MM.1S (cell line): ENCODE measurements around the gene CENPU.
A peak's percentile ranks its signal among the peaks of the same experiment; 100 is the strongest.

Experiments used
- DNase-seq: peaks from one replicate; pipeline ENCODE4 v3.0.0-alpha.2; 2015
- H2AFZ ChIP-seq: fragments of 300-600 bp; sonication (generic); 2 replicates; pipeline ENCODE4 v1.6.0; 2016; ENCODE audit warnings: antibody characterized with exemption, low read length
- H3F3A ChIP-seq: fragments of 300-600 bp; sonication (generic); 2 replicates; pipeline ENCODE4 v1.6.1; 2016; ENCODE audit warnings: mild to moderate bottlenecking, antibody characterized with exemption, low read length, moderate library complexity, mixed read lengths; ENCODE audit not compliant: insufficient read depth
- H3K27ac ChIP-seq: fragments of 300-600 bp; sonication (generic); 2 replicates; pipeline ENCODE4 v1.5.1; 2016; ENCODE audit warnings: mild to moderate bottlenecking, low read length
- H3K27me3 ChIP-seq: fragments of 300-600 bp; sonication (generic); replicated peaks from 2 replicates; pipeline ENCODE4 v1.6.0; 2016; ENCODE audit warnings: low read length; ENCODE audit not compliant: insufficient read depth
- H3K36me3 ChIP-seq: fragments of 300-600 bp; sonication (generic); replicated peaks from 2 replicates; pipeline ENCODE4 v1.6.1; 2016; ENCODE audit warnings: mild to moderate bottlenecking, low read length, mixed read lengths; ENCODE audit not compliant: insufficient read depth
- H3K4me1 ChIP-seq: fragments of 300-600 bp; sonication (generic); 2 replicates; pipeline ENCODE4 v1.6.1; 2016; ENCODE audit warnings: low read length, mixed read lengths
- H3K4me2 ChIP-seq: fragments of 300-600 bp; sonication (generic); 2 replicates; pipeline ENCODE4 v1.6.0; 2016; ENCODE audit warnings: low read depth, low read length
- H3K4me3 ChIP-seq: fragments of 300-600 bp; sonication (generic); 2 replicates; pipeline ENCODE4 v1.5.1; 2016; ENCODE audit warnings: low read length, mixed read lengths
- H3K79me2 ChIP-seq: fragments of 300-600 bp; sonication (generic); 2 replicates; pipeline ENCODE4 v1.6.1; 2016; ENCODE audit warnings: mixed run types, low read length, mixed read lengths
- H3K9ac ChIP-seq: fragments of 300-600 bp; sonication (generic); 2 replicates; pipeline ENCODE4 v1.6.1; 2016; ENCODE audit warnings: low read length, mixed read lengths
- H3K9me2 ChIP-seq: fragments of 300-600 bp; sonication (generic); replicated peaks from 2 replicates; pipeline ENCODE4 v1.6.1; 2016; ENCODE audit warnings: mild to moderate bottlenecking, low read length, mixed read lengths; ENCODE audit not compliant: insufficient read depth
- H3K9me3 ChIP-seq: fragments of 300-600 bp; sonication (generic); replicated peaks from 2 replicates; pipeline ENCODE4 v1.6.1; 2016; ENCODE audit warnings: mild to moderate bottlenecking, low read length, mixed read lengths; ENCODE audit not compliant: insufficient read depth
- H4K20me1 ChIP-seq: fragments of 300-600 bp; sonication (generic); 2 replicates; pipeline ENCODE4 v1.6.1; 2016; ENCODE audit warnings: mild to moderate bottlenecking, low read length, moderate library complexity, mixed read lengths; ENCODE audit not compliant: insufficient read depth
- EZH2 ChIP-seq: fragments of 300-600 bp; sonication (generic); optimal IDR thresholded peaks from 2 replicates; pipeline ENCODE3; 2017; ENCODE audit warnings: low read depth, mild to moderate bottlenecking, antibody characterized with exemption, low read length, mixed read lengths
- EZH2phosphoT487 ChIP-seq: fragments of 300-600 bp; sonication (generic); IDR thresholded peaks from 2 replicates; pipeline ENCODE4 v1.6.1; 2018; ENCODE audit warnings: antibody characterized with exemption, low read length
- TF ChIP-seq, protein P1 (sequence below): fragments of 300-600 bp; sonication (generic); IDR thresholded peaks from 2 replicates; pipeline ENCODE4 v1.5.1; 2016; ENCODE audit warnings: antibody characterized with exemption, low read length, mixed read lengths

Gene CENPU

DNA sequence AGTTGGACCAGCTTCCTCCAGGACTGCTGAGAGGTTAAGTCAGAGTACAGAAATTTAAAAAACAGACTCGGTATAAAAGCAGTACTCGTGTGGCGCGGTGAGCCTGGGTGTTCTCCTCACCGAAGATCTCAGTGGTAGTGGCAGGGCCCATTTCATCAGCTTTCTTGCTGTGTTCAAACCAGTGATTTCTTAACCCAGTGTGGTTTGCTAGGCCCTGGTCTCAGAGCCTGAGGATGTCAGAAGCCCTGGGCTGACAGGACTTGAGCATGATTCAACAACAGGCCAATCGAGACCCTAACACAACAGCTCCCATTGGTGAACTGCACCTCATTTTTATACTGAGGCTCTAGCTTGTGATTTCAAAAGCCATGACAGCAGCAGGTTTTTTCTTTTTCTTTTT lies 61.2 kb downstream of the CENPU start:
- no peaks in the 10 kb centered on the region for H3K9me2 ChIP-seq
- no peak for DNase-seq
- TF ChIP-seq, protein P1, sequence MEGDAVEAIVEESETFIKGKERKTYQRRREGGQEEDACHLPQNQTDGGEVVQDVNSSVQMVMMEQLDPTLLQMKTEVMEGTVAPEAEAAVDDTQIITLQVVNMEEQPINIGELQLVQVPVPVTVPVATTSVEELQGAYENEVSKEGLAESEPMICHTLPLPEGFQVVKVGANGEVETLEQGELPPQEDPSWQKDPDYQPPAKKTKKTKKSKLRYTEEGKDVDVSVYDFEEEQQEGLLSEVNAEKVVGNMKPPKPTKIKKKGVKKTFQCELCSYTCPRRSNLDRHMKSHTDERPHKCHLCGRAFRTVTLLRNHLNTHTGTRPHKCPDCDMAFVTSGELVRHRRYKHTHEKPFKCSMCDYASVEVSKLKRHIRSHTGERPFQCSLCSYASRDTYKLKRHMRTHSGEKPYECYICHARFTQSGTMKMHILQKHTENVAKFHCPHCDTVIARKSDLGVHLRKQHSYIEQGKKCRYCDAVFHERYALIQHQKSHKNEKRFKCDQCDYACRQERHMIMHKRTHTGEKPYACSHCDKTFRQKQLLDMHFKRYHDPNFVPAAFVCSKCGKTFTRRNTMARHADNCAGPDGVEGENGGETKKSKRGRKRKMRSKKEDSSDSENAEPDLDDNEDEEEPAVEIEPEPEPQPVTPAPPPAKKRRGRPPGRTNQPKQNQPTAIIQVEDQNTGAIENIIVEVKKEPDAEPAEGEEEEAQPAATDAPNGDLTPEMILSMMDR: no peak
- no peak for TF ChIP-seq EZH2phosphoT487
- TF ChIP-seq EZH2: no peak
- no peak overlapping the region for H3K9ac ChIP-seq
- no peak overlapping the region for H2AFZ ChIP-seq
- H3K4me3 ChIP-seq: no peak overlapping the region
- H3K9me3 ChIP-seq: no peaks in the 10 kb centered on the region
- no peaks in the 10 kb centered on the region for H3K27me3 ChIP-seq
- no peak overlapping the region for H3K27ac ChIP-seq
- peaks cover 24% of the 10 kb centered on the region for H3K4me1 ChIP-seq
- peaks cover 16% of the 10 kb centered on the region for H3F3A ChIP-seq
- no peaks in the 10 kb centered on the region for H4K20me1 ChIP-seq
- no peak overlapping the region for H3K4me2 ChIP-seq
- H3K36me3 ChIP-seq: no peaks in the 10 kb centered on the region
- H3K79me2 ChIP-seq: no peaks in the 10 kb centered on the region

DNA sequence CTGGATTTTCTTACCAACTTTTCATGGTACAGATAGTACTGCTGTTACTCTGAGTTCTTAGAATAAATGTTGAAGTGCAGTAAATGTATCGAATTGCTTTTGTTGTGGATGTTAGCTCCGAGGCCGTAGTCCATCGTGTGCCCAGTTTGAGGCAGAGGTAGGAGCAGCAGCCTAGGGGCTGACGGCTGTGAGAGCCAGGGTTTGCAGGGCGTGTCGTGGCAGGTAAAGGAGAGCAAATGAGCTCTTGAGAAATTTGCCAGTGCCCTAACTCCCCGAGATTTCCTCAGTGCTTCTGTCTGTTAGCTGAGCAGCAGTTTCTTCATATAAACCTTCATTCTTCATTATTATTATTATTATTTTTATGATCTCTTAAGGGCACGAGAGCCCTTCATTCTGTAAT lies 62.8 kb downstream of the CENPU start:
- Histone ChIP-seq H3K9me3 (no peaks in the 10 kb centered on the region), H4K20me1 (no peaks in the 10 kb centered on the region), H3K9ac (no peak overlapping the region), H3K36me3 (no peaks in the 10 kb centered on the region), H3F3A (peaks cover 16% of the 10 kb centered on the region), H3K9me2 (no peaks in the 10 kb centered on the region), H3K27me3 (no peaks in the 10 kb centered on the region), H3K27ac (no peak overlapping the region), H2AFZ (no peak overlapping the region), H3K4me2 (no peak overlapping the region), H3K4me3 (no peak overlapping the region), H3K4me1 (peaks cover 40% of the 10 kb centered on the region), H3K79me2 (no peaks in the 10 kb centered on the region)
- no peak for TF ChIP-seq EZH2phosphoT487
- no peak for TF ChIP-seq EZH2
- TF ChIP-seq, protein P1: no peak
- no peak for DNase-seq

GRCh38 chr4:184669251-184669650 lies 64.6 kb downstream of the CENPU start:
- TF ChIP-seq EZH2phosphoT487: no peak
- TF ChIP-seq EZH2: no peak
- TF ChIP-seq, protein P1: no peak
- H4K20me1 ChIP-seq: no peaks in the 10 kb centered on the region
- no peaks in the 10 kb centered on the region for H3K36me3 ChIP-seq
- DNase-seq: no peak
- H3K4me1 ChIP-seq: peaks cover 40% of the 10 kb centered on the region
- no peaks in the 10 kb centered on the region for H3K9me2 ChIP-seq
- H3F3A ChIP-seq: peaks cover 16% of the 10 kb centered on the region
- H2AFZ ChIP-seq: peak overlapping the region; percentile 14; the same call in 1 of the 2 replicates
- peak overlapping the region; percentile 66; the same call in 1 of the 2 replicates for H3K27ac ChIP-seq
- H3K79me2 ChIP-seq: no peaks in the 10 kb centered on the region
- no peak overlapping the region for H3K9ac ChIP-seq
- peak overlapping the region; percentile 56; the same call in 1 of the 2 replicates for H3K4me2 ChIP-seq
- H3K4me3 ChIP-seq: no peak overlapping the region
- no peaks in the 10 kb centered on the region for H3K27me3 ChIP-seq
- no peaks in the 10 kb centered on the region for H3K9me3 ChIP-seq
